ENCODE data around the gene LIN7A. TPM values are rescaled to one million over a fixed set of nuclear protein-coding genes. Genes with fewer than 3 reads are reported as not detected.
"Not testable (repeated sequence)": the region's sequence is repeated elsewhere in the genome, so short reads cannot be mapped to it uniquely, and the experiment has no call there.

Gene LIN7A
- total RNA-seq, 1 donor from 2014 or later, result 1.2 TPM

DNA sequence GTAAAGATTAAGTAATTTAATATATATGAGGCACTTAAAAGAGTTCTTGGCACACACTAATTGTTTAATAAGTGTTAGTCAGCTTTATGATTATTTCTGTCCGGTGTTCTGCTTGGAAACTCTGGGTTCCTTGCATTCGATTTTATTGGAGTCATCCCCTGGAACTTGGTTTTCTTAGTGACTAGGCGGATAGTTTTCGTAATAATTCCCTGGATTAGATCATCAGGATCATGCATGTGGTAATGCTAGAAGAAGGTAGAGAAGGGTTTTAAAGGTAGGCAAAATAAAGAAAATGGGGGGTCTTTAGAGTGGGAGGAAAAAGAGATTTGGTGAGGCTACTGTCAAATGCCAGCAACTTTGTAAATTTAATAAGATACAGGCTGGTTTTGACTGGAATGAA is 132.6 kb downstream of the LIN7A start:
- DNase-seq, result no peak

DNA sequence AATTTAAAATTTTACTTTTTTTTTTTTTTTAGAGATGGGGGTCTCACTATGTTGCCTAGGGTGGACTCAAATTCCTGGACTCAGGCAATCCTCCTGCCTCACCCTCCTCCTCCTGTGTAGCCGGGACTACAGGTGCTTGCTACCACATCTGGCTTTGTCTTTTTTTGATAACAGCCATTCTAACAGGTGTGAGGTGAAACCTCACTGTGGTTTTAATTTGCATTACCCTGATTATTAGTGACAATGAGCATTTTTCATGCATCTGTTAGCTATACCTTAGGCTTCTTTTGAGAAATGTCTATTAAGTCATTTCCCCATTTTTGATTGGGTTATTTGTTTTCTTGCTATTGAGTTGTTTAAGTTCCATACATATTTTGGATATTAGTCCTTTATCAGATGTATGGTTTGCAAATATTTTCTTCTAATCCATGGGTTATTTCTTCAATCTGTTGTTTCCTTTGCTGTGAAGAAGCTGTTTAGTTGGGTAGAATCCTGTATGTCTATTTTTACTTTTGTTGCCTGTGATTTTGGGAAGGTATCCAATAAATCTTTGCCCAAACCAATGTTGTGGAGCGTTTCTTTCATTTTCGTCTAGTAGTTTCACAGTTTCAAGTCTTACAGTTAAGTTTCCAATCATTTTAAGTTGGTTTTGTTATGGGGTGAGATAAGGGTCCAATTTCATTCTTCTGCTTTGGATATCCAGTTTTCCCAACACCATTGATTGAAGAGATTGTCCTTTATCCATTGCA is 134.9 kb downstream of the LIN7A start:
- no peak for DNase-seq

DNA sequence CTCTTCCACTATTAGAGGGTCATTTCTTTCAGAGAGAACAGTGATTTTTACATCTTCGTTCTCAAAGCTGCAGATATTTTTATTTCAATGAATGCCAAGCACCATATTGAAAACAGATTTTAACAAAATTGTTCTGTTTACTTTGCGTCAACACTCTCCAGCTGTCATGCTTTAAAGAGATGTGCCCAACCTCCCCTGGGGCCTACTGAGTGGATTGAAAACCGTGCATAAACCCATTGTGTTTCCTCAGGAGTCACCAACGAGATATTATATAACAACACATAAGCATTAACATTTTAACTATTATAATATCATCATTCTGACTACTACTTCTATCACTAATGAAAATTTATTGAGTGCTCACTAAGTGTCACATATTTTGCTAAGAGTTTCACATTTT is 139.5 kb downstream of the LIN7A start:
- no peak for DNase-seq

DNA sequence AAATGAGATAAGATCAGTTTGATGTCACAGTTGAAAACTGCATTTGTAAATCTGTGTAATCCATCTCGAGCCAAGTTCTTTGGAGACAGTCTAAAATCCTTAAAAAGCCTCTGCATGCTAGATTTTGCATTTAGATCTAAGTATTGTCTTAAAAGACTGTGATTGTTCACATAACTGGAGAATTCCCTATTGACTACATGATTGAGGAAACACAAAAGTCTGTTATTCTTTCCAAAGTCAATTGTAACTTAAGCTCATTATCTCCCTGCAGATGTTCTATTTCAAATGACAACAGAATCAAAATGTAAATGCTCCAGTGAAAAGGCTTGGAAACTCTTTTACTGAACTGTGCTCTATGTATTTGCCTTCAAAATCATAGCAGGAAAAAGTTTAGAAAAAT is 143.2 kb downstream of the LIN7A start:
- DNase-seq, result no peak

DNA sequence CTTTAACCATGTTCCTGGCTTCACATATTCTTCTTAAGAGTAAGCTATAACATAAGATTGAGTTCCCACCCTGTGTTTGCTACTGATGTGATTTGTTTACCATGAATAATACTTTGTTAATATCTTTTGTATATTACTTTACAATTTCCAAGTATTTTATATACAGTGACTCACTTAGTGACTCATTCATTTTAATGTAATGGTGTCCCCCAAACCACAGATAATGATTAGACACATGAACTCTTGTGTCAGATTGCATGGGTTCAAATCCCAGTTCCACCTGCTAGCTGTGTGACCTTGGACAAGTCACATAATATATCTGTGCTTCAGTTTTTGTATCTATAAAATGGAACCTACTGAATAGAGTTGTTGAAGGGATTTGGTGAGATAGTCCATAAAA is 144.9 kb downstream of the LIN7A start:
- DNase-seq, result no peak

DNA sequence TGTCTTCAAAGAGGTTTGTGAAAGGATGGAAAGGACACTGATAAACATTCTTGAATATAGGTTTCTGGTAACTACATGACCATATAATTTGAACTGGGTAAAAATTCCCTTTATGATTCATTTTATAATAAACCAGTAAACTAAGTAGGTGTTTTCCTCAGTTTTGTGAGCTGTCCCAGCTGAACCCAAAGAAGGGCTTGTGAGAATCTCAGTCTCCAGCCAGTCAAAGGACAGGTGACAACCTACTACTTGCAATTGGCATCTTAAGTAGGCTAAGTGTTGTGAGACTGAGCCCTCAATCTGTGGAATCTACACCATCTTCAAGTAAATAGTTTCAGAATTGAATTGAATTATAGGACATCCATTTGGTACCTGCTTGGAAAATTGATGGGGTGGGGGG is 145.9 kb downstream of the LIN7A start:
- DNase-seq, result no peak

DNA sequence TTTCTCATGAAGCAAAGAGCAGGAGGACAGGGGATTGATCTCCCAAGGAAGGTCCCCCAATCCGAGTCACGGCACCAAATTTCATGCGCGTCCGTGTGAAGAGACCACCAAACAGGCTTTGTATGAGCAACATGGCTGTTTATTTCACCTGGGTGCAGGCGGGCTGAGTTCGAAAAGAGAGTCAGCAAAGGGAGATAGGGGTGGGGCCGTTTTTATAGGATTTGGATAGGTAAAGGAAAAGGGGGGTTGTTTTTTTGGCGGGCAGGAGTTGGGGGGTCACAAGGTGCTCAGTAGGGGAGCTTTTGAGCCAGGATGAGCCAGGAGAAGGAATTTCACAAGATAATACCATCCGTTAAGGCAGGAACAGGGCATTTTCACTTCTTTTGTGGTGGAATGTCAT is 149.3 kb downstream of the LIN7A start:
- not testable (repeated sequence) for DNase-seq

DNA sequence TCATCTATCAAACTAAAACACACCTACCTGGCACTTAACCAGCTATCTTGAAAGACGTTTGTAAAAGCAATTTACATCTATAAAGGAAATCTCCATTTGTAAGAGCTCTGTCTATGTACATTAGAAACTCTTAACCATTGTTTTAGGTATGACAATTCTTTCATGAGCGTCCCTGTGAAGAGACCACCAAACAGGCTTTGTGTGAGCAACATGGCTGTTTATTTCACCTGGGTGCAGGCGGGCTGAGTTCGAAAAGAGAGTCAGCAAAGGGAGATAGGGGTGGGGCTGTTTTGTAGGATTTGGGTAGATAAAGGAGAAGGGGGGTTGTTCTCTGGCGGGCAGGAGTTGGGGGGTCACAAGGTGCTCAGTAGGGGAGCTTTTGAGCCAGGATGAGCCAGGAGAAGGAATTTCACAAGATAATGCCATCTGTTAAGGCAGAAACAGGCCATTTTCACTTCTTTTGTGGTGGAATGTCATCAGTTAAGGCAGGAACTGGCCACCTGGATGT is 154.7 kb downstream of the LIN7A start:
- DNase-seq, result not testable (repeated sequence)

DNA sequence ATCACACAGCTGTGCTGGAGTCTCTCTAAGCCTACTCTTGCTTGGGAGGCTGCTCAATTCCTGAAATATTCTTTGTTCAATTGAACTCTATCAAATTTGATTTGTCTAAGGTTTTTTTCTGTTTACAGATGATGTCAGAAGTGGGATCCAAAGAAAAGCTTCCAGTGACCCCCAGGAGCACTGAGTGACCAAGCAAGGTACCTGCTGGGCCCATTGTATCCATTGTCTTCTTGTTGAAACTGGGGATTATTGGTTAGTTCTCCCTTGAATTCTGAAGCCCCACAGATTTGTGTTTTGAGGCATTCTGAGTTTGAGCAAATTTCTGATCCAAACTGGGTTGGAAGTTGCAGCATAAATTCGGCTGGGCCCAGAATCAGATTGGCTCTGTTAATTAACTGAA is 156.4 kb downstream of the LIN7A start:
- no peak for DNase-seq

DNA sequence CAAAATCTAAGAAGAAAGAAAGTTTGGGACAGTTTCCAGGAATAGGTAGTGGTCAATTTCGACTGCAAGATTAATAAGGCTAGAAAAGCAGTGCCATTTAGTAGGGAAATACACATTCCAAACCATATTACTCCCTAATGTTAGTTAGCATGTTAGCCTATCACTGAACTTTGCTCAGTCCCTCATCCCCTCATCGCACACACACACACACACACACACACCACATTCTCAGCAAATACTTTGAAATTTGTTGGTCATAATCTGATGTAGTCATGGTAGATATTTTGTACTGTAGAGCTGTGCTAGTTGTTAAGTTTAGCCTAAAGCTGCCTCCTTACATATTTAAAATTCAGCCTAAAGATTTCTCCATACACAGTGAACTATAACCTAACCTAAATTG is 157.0 kb downstream of the LIN7A start:
- DNase-seq, result no peak

DNA sequence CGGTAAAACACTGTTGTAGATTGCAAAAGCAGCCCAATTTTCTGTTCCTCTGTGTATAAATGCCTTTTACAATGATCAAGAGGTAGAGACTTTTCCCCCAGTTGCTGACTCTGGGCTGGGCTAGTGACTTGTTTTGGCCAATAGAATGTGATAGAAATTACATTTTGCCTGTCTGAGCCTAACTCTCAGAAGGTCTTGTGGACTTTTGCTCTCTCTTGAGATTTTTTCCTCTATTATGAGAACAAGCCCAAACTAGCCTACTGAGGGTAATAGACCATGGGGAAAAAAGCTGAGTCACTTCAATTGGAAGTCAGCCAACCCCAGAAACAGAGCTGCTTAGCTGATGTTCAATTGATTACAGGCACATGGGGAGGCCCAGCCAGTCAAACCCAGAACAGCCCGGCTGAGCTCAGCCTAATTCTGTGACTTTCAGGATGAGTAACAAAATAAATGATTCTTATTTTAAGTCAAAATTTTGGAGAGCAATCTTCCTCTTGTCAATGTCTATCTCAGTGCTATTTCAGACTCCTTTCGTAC is 159.7 kb downstream of the LIN7A start:
- peak; percentile 94 for DNase-seq

DNA sequence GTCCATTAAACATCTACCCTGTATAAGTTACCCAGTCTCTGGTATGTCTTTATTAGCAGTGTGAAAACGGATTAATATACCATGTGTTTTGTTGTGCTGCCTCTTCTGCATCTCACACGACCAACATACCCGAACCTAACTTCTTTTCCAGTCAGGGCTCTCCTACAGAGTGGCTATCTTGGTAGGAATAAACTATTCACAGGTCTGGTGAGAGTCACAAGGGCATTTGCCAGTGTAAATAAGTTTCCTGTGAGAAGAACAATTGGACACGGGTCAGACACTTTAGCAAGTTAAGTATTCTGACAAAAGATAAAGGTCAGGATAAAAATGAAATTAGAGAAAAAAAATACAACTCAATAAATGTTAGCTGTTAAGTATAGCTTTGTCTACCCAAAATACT is 160.1 kb downstream of the LIN7A start:
- DNase-seq, result peak; percentile 76

DNA sequence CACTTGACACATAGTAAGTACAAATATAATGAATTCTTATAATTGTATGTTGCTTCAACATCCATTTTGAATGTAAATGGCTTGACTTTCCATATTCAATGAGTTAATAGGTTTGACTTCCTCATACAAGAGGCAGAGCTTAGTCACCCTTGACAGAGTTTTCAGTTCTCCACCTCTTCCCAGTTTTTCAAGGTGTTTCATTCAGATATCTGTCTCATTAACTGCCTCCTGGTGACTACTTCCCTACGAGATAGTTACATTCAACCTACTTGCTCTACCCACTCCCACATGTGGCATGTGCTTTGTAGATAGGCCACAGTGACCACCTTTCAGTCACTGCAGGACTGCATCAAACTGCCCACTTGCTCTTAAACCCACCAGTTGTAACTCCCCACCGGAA is 161.0 kb downstream of the LIN7A start:
- DNase-seq, result no peak

DNA sequence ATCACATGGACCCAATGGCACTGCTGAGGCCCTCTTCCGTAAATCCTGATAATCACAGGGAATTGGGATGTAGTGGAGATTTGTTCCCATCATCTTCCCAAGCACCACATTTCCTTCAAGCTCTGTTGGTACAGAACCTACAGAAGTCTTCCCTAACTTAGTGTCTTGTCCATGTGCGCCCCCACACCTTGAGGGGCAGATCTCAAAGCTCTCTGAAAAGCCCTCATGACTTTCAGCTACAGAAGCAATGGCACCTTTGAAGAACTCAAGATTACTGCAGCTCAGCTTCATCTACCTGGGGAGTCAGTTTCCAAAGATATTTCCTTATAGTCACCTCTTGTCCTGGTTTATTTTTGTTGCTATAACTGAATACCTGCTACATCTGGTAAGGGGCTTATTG is 166.8 kb downstream of the LIN7A start:
- DNase-seq, result no peak

DNA sequence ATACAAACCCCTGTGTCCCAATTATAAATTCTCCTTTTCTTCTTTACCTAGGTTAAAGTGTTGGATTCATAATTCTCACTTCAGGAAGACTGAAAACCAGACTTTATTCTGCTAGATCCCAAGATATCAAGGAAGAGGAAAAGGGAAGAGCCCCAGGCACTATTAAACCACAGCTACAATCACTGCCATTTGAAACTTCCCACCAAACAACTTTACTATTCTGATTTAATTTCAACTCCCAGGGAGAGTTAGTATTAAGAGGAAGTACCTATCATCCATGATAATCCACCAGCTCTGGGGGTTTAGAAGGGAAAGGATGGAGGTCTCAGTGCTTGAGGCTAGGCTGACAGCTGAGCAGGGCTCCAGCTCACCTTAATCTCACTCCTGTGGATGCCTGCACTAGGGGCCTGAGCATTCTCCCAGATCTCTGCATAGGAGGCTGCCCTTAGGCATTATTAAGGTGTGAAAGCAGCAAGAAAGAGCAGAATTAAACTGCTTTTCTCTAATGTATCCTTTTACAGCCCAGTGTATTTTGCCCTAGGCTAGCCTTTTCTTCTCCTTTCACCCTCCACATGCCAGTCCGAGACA is 168.1 kb downstream of the LIN7A start:
- DNase-seq, result no peak

DNA sequence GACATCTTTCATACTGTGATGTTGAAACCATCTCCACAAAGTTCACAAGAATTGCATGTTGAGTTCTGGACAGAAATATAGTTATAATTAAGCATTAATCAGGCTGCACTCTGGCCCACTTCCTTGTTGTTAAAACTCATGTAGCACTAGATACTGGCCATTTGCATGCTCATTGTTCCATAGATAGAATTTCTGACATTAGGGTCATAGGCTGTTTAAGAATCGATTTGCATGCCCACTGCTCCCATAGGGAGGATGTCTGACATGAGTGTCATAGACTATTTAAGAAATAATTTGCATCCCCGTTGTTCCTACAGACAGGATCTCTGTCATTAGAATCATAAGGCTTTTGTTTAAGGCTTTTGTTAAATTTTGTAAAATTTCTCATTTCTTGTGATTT is 170.8 kb downstream of the LIN7A start:
- no peak for DNase-seq

DNA sequence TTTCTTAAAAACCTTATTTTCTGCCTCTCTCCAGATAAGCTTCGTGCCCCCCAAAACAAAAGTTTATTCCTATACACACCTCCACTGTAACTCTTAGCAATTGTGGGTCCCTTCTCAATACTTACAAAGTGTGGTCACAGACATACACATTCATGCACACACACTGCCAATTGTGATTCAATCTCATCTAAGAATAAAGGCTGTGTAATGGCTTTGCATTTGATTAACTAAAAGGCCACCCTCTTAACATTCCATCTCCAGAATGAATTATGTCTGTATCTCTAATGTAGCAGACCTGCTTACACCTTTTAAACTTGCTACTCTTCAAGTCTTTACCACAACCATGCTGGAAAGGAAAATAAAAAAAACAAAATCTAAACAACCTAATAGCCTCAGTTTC is 171.5 kb downstream of the LIN7A start:
- DNase-seq, result no peak

DNA sequence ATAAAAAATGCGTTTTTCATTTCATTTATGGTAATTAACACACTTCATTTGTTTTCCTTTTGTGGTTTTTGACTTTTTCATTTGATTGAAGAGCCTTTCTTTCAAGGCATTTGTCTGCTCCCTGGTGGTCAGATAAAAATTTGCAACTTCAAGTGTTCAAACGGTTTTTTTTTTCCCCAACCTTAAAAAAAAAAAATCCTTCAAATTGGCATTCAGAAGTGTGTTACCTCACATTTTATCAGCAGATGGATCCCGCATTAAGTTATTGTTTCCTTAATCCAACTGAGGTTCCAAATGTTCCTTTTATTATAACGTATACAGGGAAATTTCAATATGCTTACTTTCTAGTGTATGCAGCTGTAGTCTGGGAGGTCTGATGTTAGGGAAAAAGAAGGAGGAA is 173.9 kb downstream of the LIN7A start:
- DNase-seq, result peak; percentile 72

DNA sequence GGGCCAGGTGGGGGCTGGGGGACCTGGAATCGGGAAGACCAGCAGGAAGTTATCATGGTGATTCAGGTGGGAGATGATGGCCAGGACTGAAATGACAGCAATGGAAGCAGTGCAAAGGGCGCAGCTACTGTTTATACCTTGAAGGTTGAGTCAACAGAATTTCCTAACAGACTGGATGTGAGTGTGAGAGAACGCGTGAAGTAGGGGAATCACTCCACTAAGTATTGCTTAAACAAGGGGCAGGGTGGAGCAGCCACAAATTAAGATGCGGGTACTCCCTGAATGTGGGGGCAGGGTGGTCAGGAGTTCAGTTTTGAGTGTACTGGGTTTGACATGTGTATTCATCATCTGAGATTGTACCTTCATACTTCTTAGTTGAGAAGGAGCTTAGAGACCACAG is 175.9 kb downstream of the LIN7A start:
- no peak for DNase-seq

DNA sequence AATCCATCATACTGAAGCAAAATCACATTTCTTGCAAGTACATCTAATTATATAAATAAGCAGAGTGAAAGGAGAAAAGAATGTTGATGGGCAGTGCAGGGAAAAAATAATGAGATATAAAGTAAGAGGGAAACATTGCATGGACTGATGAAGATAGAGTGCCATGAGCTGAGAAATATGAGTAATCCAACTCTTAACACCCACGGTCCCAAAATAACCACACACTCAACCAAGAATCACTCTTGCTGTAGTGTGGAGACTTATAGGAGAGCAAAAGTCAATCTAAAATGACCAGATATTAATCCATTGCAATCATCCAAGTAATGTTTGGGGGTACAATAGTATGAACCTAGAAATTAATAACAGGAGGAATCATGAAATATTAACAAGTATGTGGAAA is 180.9 kb downstream of the LIN7A start:
- no peak for DNase-seq

DNA sequence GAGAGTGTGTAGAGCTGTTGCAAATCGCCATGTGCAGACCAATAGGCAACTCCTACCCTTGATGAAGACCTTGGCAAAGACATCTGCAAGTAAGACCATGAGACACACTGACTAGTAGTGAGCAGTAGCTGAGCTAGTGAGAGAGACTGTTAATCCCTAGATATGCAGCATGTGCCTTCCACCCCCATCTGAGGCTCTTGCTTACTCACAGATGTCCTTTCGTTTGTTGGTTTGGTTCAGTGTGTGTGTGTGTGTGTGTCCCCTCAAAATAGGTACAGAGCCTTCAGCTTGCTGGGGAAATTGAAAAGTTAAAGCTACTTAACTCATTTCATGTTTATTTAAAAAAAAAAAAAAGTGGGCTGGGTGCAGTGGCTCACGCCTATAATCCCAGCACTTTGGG is 183.5 kb downstream of the LIN7A start:
- no peak for DNase-seq

DNA sequence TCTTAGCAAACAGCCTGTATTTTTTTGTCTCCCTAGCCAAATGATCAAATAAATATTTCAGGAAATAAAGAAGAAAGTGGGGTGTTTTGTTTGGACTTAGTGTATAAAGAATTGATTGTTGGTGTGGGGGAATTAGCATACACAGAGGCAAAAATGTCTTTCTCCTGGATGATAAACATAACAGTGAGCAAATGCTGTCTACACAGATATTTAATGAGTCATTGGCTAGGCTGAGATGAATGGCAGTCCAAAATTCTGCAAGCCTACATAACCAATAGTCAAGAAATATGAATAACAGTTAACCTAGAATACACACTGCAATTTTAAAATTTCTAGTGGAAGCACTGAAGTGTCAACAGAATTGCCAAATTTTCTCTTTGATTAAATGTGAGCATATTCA is 185.3 kb downstream of the LIN7A start:
- no peak for DNase-seq

DNA sequence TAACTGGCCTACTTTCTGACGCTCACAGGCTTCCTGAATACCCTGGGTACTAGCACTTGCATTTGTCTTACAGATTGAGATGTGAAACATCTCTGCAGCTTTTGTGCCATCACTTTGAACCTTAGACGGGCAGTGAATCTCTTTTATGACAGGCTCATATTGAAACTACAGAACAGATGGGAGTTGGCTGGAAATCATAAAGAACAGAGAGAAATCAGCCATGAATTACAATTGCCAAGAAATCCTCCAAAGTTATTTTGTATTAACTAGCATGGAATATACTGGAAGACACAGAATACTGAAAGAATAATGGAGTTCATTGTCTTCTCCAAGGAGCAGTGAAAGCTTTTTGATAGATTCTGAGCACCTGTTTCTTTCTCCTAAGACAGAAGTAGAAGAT is 188.3 kb downstream of the LIN7A start:
- DNase-seq, result no peak

DNA sequence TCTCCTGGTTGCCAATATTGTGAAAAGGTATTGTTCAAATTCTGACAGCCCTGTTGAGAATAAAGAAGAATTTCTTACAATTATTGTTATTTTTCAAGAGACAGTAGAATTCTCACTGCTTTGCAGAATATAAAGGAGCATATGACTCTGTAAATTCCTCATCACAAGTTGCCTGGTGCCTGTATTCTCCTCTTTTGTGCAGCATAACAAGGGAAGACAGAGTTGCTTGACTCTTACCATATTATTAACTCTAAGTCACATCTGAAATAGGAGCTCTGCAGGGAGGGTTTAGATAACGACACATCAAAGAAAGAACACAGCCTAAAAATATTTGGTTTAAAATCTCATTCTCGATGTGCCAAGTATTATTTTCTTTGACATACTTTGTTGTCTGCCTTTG is 189.9 kb downstream of the LIN7A start:
- no peak for DNase-seq

Data from dermis blood vessel endothelial cell (primary cell).